Measurements from ENCODE around the gene LRRC47. TPM values are rescaled to one million over a fixed set of nuclear protein-coding genes. Genes with fewer than 3 reads are reported as not detected.

The LRRC47 gene
- total and polyA plus RNA-seq, 2 of the 13 experiments (the other 11 are each of a cell fraction or from before 2014, with no cell fraction given): 18.3 to 52.5 TPM

GRCh38 chr1:3796215-3797061, at the start of gene LRRC47 (continued):
- TF ChIP-seq ZNF574 (CRISPR knock-in tag; IDR thresholded peaks at IDR 0.05): peak; percentile 100
- TF ChIP-seq ZFP62 (CRISPR knock-in tag; IDR thresholded peaks at IDR 0.05): no peak
- TF ChIP-seq ZNF329 (CRISPR knock-in tag; IDR thresholded peaks at IDR 0.05; ENCODE audit: low read depth): no peak
- 0 out of 2 replicates have a peak, but pooled peaks have one; percentile 50 for TF ChIP-seq ZNF740 (CRISPR knock-in tag; IDR thresholded peaks at IDR 0.05)
- no peak for TF ChIP-seq ZFP36L2 (CRISPR knock-in tag; IDR thresholded peaks at IDR 0.05)
- no peak for TF ChIP-seq ZNF101 (CRISPR knock-in tag; IDR thresholded peaks at IDR 0.05; ENCODE audit: borderline replicate concordance, low read depth)
- TF ChIP-seq ZNF317 (CRISPR knock-in tag; IDR thresholded peaks at IDR 0.05): no peak
- no peak for TF ChIP-seq ZNF251 (CRISPR knock-in tag; IDR thresholded peaks at IDR 0.05)
- TF ChIP-seq ZNF816 (CRISPR knock-in tag; IDR thresholded peaks at IDR 0.05; ENCODE audit: borderline replicate concordance): 0 out of 2 replicates have a peak, but pooled peaks have one; percentile 32
- TF ChIP-seq DMAP1 (CRISPR knock-in tag; IDR thresholded peaks at IDR 0.05): peak; percentile 90
- TF ChIP-seq SNRNP70 (IDR thresholded peaks at IDR 0.05; ENCODE audit: low read depth, low read length): no peak
- TF ChIP-seq ZBTB14 (CRISPR knock-in tag; IDR thresholded peaks at IDR 0.05): no peak
- TF ChIP-seq KDM1A (CRISPR knock-in tag; IDR thresholded peaks at IDR 0.05): no peak
- 0 out of 2 replicates have a peak, but pooled peaks have one; percentile 38 for TF ChIP-seq KLF9 (CRISPR knock-in tag; IDR thresholded peaks at IDR 0.05; ENCODE audit: low read depth)
- TF ChIP-seq ZNF143 (CRISPR knock-in tag; IDR thresholded peaks at IDR 0.05): peak; percentile 62; the same call in 1 of the 2 replicates
- no peak for TF ChIP-seq PAWR (CRISPR knock-in tag; IDR thresholded peaks at IDR 0.05; ENCODE audit: borderline replicate concordance)
- TF ChIP-seq ZBTB7A (CRISPR knock-in tag; IDR thresholded peaks at IDR 0.05): 0 out of 2 replicates have a peak, but pooled peaks have one; percentile 40
- no peak for TF ChIP-seq ZNF207 (IDR thresholded peaks at IDR 0.05; ENCODE audit: borderline replicate concordance)
- TF ChIP-seq ZNF142 (CRISPR knock-in tag; IDR thresholded peaks at IDR 0.05): no peak
- TF ChIP-seq MIER2 (CRISPR knock-in tag; IDR thresholded peaks at IDR 0.05): no peak
- no peak for TF ChIP-seq RFX5 (IDR thresholded peaks at IDR 0.05; ENCODE audit: low read depth, low read length)
